Raji (cell line): Measurements from ENCODE around the gene MELTF.

Experiments used
- POLR2A ChIP-seq: IDR thresholded peaks from 2 replicates; pipeline ENCODE4 v1.6.1; 2011; ENCODE audit warnings: low read depth, low read length, control low read depth; ENCODE audit not compliant: insufficient read depth

Gene MELTF

DNA sequence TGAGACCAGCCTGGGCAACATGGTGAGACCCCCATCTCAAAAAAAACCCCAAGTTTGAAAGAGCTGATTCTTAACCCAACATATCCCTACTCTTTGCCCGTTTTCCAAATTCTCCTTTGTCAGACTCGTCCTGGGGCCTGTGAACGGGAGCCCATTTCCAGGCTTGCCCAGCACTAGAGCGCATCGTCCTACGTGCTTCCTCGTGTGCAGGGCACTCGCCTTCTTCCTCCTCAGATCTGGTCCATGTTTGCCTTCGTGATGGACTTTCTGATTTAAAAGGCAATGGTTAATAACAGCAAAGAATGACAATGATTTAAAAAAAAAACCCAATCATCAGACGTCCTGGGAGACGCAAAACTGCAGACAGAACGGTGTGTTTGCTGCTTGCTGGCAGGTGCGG, 10.1 kb downstream of the MELTF start:
- no peak for TF ChIP-seq POLR2A

DNA sequence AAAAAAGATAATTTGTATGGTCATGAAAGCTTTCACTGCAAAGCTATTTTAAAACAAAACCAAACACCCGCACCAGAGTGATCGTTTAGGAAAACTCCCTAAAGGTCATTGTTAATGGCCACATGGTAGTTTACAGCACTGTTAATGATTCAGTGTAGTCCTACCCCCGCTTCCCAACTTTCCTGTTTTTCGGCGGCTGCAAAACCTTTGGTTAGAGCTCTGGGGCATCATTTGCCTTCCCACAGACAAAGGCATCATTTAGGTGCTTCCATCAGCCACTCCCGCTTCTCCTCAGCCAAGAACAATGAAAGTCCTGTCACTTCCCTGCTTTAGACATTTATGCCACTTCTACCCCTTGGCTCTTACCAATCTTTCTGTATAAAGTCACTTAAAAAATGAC, 10.6 kb downstream of the MELTF start:
- no peak for TF ChIP-seq POLR2A

DNA sequence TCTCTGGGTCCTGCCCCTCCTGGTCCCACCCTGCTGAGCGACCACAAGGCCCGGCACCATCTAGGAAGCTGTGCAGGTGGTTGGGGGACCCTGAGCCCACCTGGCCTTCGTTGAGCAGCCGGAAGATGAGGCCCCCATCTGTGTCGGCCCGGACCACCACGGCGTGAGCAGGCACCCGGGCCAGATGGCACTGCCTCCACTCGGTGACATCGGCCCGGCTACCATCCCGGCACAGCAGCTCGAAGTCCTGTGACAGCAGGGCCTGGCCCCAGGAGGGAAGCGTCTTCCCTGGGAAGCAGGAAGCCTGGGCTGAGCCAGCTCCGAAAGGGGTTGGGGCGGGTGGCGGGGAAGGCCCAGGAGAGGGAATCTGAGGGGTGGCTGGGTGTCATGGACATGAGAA, 12.6 kb downstream of the MELTF start:
- TF ChIP-seq POLR2A, result no peak

DNA sequence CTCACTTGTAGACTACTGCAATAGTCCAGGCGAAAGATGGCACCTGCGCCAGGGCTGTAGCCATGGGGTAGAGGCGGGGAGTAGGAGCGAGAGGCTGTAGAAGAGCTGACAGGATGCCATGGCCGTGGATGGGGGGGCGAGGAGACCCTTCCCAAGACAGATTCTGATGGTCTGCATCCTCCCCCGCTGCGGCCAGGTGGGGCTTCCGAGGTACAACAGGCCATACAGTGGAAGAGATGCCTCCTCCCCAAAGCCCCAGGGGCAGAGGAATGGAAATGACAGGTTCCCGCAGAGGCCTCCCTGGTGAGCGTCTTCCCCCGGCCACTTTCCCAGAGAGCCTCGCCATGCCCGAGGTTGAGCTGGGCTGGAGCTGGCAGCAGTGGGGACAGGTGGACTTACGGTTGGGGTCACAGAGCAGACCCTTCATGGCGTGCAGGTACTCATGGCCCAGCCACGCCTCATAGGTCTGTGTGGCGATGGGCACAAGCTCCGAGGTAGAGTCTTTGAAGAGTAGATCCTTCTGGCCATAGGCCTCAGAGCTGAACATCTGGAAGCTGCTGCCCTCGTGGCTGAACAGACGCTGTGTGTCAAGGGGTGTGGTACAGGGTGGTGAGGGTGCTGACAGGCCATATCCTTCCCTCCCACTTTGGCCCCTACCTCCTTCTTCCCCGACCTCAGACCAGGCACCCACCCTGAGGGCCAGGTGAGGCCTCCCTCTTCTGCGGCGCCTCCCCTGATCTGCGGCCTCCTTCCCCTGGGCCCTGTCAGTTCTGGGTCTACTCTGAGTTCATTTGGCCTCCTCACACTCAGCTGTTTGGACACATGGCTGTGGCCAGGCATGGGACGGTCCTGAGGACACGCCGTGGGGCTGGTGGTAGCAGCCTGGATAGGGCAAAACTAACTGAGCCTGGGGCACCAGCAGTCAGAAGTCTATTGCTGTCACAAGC, 13.6 kb downstream of the MELTF start:
- TF ChIP-seq POLR2A, result no peak

DNA sequence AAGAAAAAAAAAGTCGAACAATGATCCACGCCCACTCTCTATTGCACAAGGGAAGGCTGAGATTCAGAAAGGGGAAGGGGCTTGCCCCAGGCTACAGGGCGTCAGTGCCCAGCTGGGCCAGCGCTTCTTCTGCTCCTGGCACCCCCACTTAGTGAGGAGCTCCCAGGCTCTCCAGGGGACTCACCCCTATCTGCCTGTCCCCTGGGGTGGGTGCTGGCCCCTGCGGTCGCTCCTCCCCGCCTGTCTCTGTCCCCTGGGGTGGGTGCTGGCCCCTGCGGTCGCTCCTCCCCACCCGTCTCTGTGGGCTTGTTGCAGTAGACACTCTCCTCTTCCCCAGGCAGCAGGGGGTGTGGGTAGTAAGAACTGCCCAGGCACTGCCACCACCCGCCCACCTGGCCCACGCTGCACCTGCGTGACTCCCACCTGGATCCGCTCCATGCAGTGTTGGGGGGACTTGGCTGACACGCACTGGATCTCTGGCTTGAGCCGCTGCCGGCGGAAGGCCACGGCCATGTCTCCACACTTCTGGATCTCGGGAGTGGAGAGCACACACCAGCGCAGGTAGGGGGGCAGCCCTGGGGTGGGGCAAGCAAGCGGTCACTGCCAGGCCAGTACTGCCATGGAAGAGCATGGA, 14.6 kb downstream of the MELTF start:
- no peak for TF ChIP-seq POLR2A

DNA sequence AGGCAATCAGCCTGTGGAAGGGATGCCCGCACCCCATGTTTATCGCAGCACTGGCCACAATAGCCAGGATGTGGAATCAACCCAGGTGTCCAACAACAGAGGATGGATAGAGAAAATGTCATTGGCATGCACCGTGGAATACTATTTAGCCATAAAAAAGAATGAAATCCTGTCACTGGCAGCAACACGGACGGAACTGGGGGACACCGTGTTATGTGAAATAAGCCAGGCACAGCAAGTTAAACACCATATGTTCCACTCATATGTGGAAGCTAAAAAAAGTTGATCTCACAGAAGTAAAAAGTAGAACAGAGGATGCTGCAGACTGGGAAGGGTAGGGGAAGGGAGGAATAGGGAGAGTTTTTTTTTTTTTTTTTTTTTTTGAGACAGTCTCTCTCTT, 15.6 kb downstream of the MELTF start:
- TF ChIP-seq POLR2A, result no peak

DNA sequence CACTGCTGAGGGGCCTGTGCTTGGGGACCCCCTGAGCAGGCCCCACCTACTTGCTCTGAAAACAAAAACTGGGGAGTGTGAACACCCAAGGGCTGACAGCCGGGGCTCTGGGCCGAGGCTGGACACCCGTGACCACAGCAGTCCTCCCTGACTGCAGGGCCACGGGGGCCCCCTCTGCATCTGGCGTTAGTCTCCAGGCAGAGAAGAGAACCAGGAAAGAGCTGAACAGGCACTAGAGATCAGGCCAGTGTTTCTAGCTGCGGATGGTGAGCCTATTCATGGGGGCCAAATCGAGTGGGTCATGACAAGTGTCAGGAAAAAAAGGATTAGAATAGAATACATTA, 17.1 kb downstream of the MELTF start:
- TF ChIP-seq POLR2A, result no peak

DNA sequence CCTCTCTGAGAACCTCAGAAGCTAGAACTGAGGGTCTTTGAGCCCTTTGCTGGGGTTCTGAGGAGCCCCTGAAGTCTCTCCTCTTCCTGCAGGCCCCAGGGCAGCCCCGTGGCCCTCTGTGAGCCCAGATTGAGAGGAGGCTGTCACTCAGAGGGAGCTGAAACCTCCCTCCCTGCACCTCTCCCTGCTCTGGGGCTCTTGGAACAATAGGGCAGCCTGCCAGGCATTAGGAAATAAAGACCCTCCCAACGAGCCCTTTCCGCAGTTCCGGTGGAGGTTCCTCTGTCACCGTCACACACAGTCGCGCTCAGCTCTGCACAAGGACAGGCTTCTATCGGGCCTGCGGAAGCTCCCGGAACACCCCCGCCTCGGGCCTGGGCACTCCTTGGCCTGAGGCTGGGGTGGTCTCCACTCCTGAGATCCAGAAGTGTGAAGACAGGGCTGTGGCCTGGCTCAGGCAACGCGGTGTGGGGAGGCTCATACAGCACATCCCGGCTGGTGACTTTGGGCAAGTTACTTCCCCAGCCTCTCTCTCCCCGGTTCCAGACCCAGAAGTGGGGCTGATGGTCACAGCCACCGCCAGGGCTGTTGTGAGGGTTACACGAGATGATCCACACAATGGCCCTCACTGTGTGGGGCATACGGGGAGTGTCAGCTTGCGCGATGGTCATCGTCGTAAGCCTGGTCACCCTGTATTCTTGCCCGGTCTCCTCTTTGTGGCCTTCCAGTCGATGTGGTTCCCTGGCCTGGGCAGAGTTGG, 17.7 kb downstream of the MELTF start:
- TF ChIP-seq POLR2A, result no peak

DNA sequence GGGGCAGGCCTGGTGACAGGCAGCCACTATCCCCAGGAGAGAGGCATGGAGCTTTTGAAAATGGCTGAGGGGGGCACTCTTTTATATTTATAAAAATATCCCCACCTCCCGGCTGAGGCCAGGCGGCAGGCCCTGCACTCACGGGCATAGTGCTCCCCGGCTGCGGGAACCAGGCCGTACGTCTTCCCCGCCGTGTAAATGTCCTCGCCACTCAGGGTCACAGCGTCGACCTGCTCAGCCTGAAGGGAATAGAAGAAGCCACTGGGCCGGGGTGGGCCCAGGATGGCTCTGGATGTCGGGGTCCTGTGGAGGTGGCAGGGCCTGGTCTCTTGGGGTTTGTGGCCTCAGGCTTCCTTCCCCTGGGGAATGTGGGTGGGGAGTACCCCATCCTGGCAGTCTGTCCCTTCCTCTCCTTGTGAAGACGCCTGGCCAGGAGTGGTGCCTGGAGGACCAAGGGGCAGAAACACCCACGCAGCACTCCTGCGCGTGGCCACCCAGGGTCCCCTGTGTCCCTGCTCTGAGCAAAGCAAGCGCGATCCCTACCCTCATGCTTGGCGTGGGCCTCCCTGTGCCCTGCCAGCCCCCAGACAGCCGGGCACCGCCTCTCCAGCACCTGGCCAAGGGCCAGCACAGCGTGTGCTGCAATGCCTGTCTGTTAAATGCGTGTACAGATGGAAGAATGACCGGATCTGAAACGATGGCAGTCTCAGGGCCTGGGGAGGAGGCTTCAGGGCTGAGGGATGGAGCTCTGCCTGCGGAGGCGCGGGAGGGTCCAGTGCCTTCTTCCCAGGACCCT, 18.9 kb downstream of the MELTF start:
- no peak for TF ChIP-seq POLR2A

DNA sequence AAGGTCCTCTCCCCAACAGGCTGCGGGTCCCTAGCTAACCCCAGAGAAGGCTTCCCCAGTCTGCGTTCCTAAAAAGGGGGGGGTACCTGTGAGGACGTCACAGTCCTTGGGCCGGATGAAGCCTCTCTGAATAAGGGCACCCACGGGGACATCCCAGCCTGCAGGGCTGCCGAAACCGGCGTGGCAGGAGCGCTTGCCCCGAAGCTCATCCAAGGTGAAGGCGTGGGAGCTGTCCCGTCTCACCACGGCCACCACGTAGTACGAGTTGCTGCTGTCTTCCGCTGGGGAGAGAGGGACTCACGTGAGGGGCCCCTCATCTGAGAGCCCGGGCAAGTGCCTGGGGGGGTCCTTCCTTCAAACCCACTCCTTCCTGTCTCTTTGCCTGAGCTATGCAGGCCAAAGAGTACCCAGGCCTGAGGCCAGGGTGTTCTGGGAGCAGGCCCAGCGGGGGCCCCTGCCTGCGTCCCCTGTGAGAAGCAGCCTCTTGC, 20.0 kb downstream of the MELTF start:
- TF ChIP-seq POLR2A, result no peak

DNA sequence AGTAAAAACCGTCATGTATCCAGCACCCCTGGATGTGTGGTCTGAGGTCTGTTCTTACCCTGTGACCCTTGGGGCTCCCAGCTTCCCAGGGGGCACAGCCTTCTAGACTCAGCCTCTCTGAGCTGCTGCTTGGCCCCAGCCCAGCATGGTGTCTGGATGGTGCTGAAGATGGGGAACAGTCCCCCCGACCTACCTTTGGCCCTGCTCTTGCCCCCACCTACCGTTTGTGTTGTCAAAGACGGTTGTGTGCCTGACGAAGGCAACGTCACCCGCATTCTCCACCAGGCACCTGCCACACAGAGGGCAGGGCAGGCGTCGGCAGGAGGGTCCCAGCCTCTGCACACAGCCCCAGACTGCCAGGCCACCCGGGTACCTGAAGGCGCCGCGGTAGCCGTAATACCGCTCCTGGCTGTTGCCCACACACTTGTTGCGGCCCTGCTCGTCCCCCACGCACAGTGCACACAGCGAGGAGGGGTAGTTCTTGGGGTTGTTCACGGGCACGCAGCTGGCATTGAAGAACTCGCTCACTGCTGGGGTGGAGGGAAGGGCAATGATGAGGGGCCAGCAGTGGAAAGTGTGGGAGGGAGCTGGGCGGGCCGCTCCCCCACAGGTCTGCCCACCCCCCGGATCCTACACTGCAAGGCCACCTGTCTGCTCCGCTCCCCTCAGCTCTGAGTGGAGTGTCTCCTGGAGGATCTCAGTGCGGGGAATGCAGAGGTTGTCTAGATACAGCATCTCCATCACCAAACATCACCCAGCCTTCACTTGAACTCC, 21.0 kb downstream of the MELTF start:
- TF ChIP-seq POLR2A, result no peak

DNA sequence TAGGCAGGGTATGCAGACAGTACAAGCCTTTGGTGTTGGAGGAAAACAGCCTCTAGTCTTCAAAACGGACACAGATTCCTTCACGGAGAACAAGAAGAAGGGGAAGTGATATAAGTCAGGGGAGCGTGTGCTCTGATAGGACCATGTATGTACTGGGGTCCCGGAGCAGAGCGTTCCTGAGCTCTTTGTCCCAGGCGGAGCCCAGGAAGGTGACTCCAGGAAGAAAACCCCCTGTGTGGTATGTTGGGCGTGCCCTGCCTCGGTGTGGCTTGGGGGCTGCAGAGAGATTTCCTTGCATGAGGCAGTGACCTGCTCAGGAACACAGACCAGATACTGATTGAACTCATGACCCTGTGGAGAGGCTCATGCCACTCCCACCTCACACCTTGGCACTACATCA, 21.7 kb downstream of the MELTF start:
- no peak for TF ChIP-seq POLR2A

DNA sequence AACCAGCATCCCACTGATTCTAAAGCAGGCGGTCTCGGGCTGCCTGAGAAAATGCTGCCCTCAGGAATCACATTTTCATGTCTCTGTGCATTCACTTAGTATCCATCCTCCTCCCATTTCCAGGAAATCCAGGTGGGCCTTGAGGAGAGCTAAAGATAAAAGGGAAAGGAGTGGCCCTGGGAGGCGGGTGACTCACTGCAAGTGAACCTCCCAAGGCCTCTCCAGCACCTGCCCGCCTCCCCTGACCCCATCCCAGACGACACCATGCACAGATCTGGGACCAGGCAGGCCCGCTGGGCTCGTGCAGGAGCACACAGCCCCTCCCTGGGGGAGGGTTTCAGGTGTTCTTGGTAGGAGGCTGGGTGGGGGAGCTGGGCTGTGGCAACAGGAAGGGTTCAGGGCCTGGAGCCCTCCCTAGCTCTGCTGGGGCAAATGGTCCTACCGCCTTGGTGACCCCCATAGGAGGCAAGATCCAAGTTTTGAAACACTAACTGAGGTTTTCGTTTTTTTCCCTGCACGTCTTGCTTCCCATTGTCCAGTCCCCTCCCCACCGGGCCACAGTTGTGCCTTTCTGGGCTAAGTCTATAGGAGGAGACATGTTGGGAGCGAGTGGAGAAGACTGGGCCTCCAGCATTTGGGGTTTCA, 22.2 kb downstream of the MELTF start:
- TF ChIP-seq POLR2A, result no peak

DNA sequence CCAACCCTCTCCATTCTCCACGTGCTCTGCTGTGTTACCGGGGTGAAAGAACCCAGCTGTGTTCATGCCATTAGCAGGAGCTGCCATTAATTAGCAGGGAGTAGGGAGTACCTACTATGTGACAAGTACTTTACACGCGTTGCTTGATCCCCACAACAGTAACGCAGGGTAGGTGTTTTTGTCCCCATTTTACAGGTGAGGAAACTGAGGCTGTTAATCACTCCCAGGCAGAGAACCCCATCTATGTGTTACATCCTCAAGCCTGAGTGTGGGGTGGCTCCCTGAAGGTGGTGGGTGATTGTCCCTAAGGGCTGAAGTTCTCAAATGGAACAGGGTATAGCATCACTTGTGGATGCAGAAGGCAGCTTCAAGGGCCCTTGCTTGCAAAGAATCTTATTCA, 22.8 kb downstream of the MELTF start:
- no peak for TF ChIP-seq POLR2A
